HG03354 (cell line): Measurements from ENCODE around the gene NACAD.
A peak's percentile ranks its signal among the peaks of the same experiment; 100 is the strongest.

Experiments used
- ATAC-seq: cut with Tn5 transposase; IDR thresholded peaks from one replicate; pipeline ENCODE4 v1.9.1; 2021; ENCODE audit warnings: mild to moderate bottlenecking; ENCODE audit not compliant: unreplicated experiment, poor library complexity, severe bottlenecking

The NACAD gene

DNA sequence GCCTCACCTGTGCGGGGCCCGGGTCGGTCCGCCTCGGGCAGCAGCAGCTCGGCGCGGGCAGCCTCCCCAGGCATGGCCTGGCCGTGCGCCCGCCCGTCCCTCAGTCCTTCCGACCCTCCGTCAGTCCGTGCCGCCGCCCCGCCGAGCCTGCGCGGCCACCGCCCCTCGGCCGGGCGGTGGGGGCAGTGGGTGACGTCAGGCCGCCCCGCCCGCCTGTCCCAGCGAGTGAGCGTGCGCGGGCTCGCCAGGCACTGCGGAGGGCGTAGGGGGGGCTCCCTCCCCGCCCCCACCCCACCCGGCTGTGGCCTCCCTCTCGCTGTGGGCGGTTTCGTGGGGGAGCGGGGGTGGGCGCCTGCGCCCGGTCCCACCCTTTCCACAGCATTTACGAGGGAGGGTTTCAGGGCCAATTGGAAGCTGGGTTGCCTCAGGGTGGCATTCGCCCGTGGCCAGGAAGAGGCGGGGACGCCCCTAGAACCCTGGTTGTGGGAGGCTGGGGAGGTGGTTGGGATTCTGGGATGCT lies at the start of gene NACAD:
Gene NACAD (minus strand): TSS at position 149 of the 520 bp plus-strand sequence. CDS start 75 bp downstream, at position 74.
- no peak for ATAC-seq

- peak; percentile 63 for ATAC-seq
These were observed 47.6 kb upstream of the NACAD start for GRCh38 chr7:45136106-45137060.

DNA sequence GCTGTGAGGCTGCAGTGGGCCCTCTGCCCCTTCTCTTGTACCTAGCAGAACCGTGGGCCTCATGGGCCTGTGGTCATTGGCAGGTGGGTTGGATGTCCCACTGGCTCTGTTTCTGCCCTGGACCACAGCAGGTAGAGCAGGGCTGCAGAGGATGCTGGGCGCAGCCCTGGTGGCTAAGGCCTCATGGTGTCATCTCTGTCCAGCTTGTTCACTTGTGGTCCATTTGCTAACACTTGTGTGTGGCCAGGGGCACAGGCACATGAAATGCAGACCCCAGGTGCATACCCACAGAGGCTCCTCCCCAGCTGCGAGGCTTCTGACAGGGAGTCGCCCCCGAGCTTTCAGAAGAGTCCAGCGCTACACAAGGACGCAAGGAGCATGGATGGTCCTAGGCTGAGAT lies 45.1 kb upstream of the NACAD start:
- no peak for ATAC-seq

- ATAC-seq: no peak
These were observed 44.6 kb upstream of the NACAD start for GRCh38 chr7:45133352-45133751.

DNA sequence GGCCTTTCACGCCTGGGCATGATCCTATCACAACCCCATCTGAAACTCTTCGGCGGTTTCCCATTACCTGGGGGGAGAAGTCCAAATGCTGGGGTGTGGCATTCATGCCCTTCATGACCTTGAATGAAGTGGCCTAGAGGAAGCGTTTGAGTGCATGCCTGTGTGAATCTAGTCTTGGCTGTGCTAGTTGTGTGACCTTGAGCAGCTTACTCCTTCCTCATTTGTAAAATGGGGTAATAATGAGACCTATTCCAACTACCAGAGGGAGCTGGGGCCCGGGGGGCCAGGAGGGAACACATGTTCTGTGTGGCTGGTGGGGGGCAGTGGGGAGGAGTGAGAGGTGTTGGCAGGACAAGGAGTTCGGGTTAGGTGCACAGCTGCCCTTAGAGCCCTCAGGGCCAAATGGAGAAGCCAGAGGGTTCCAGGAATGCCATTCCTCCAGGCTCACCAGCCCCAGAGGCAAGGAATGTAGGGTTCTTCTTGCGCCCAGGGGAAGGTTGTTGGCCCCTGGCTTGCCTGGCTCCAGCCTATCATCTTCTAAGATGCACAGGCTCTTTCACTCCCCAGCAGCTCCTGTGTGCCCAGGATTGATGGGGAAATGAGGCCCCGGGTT lies 44.0 kb upstream of the NACAD start:
- ATAC-seq: no peak

DNA sequence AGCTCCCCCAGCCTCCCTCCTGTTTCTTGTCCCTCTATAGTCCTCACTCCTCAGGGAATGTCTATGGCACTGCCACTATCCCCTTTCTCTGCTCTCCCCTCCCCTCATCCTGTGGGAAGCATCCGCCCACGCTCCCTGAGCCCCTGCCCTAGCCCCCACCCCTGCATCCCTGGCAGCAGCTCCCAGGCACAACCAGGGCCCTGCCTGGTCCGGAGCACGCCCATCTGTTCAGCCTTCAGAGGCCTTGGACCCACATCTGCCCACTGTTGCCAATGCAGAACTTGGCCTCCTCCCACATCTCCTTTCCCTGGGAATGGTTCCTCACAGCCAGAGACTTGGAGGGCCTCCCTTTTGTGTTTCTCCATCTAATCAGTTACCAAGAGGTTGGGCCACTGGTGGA lies 43.1 kb upstream of the NACAD start:
- ATAC-seq: no peak

GRCh38 chr7:45130910-45131309 lies 42.1 kb upstream of the NACAD start:
- no peak for ATAC-seq

GRCh38 chr7:45129906-45130305 lies 41.1 kb upstream of the NACAD start:
- no peak for ATAC-seq

- ATAC-seq: no peak
These were observed 40.5 kb upstream of the NACAD start for GRCh38 chr7:45129181-45129800.

DNA sequence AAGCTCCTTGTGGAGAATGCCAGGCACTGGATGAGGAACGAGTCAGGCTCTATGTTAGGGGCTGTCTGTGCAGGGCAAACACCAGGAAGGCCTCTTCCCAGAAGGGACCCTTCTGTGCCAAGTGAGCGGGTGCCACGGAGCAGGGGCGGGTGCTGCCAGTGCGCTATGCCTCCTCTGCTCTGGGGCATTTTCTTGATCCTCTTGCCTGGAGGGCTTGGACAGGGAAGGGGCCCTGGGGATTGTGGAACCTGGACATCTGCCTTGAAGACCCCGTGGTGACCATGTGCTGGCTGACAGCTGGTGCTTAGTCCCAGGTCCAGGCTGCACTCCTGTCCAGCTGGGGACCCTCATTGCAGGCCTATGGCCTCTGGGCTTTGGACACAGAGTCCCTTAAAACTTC lies 38.2 kb upstream of the NACAD start:
- no peak for ATAC-seq

- ATAC-seq: no peak
These were observed 37.4 kb upstream of the NACAD start for GRCh38 chr7:45126201-45126600.

GRCh38 chr7:45125193-45125904 lies 36.6 kb upstream of the NACAD start:
- ATAC-seq: no peak

- ATAC-seq: no peak
These were observed 35.3 kb upstream of the NACAD start for GRCh38 chr7:45123913-45124710.

DNA sequence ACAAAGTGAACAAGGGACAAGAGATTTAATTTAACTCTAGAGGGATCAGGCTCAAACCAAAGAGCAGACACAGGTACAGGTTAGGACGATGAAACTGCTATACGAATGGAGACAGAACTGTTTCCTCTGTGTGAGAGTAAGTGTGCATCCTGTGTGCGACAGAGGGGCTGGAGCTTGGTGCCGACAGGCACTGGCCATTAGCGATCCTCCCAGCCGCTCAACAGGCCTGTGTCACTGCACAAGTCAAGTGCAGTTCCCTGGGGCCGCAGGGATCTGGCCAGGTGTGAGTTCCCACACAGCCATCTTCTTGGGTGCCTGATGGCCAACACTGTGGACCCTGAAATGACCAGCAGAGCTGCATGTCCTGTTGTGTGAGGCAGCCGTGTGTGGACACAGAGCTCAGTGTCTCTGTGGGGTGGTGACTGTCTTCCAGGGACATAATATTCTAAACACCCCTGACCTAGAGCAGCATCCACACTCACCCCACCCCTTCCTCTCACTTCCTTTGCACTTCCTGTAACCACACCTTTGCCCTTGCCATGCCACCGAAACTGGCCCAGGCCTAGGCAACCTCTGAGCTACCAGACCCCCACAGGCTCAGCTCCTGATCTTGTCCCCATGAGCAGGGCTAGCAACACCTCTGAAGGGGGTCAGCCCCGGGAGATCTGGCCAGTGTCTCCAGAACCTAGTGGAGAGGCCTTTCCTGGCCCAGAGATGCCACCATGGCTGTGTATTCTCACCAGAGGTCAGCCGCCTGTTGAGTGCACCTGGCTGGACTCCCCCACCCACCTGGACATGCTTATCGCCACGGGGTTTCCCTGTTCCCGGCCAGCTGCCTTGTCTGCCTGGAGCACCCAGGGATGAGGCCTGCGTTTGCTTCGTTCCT lies 34.4 kb upstream of the NACAD start:
- ATAC-seq: no peak

DNA sequence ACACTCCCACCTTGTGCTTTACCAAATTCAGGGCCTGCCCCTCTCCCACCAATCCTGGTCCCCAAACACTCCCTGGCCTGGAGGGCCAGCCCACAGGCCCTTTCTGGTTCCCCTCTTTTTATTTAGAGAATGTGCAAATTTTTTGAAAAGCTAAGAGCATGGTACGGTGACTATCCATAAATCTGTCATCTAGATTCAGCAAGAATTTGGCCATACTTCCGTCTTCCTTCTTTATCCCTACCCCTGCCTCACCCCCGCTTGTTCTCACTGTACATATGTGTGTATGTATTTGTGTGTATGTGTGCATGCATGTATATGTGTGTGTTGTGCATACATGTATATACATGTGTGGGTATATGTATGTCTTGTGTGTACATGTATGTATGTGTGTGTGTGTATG lies 30.8 kb upstream of the NACAD start:
- no peak for ATAC-seq

GRCh38 chr7:45118889-45119331 lies 30.1 kb upstream of the NACAD start:
- ATAC-seq: peak; percentile 58

DNA sequence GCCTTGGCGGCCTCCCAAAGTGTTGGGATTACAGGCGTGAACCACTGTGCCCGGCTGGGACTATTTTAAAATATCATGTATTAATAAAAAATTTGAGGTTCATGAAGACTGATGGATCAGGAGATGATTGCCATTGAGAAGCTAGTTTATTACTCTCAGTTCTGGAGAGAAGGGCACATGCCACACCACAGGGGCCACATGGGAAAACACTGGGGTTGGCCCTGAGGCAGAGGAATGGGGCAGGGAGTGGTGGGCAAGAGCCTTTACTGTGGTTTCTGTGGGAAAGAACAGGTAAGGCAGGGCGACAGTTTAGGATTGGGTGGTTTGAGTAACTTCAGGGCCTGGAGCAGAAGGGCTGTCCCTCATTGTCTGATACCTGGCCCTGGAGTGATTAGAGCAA lies 29.5 kb upstream of the NACAD start:
- no peak for ATAC-seq

DNA sequence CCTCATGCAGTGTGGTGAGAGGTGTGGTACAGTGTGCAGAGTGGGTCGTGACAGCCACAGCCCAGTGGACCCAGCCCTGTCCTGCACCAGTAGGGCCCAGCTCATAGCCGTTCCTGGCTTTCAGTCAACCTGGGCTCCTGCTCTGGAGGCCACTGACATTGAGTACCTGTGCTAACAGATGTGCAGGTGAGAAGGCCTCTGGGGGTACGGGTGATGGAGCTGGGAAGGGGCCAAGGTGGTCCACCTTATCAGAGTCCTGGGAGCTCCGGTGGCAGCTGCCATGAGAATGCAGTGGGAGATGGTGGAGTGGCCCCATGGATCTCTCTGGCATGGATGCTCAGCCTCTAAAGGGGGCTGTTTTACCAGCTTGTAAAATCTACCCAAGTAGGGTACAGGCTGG lies 28.8 kb upstream of the NACAD start:
- ATAC-seq: no peak
